Activated CD4-positive, alpha-beta T cell treated with anti-CD3 and anti-CD28 coated beads, Interleukin-2, amount 10 ng/mL, durations not matched to agents 7 days and 5 days (primary cell): ENCODE results near the gene F8. TPM values are rescaled to one million over a fixed set of nuclear protein-coding genes. Genes with fewer than 3 reads are reported as not detected.
"Not testable (repeated sequence)": the region's sequence is repeated elsewhere in the genome, so short reads cannot be mapped to it uniquely, and the experiment has no call there.

Experiments used
- CTCF ChIA-PET: fragments of 350-600 bp; sonication (Branson Sonifier 250); formaldehyde crosslinking; loops from one replicate; lab custom pipeline; 2021; ENCODE audit warnings: antibody characterized with exemption; lab: Charles Lee
- POLR2A ChIA-PET: fragments of 350-600 bp; sonication (Branson Sonifier 250); formaldehyde crosslinking; loops from one replicate; lab custom pipeline; 2021; ENCODE audit warnings: antibody characterized with exemption; lab: Charles Lee
- DNase-seq: peaks from one replicate; pipeline ENCODE4 v3.0.0-alpha.2; 2020
- H3K27ac Mint-ChIP-seq: one replicate; pipeline ENCODE4 v1.8.0; 2021; ENCODE audit warnings: mild to moderate bottlenecking, moderate library complexity, mixed read lengths
- H3K27me3 Mint-ChIP-seq: one replicate; pipeline ENCODE4 v1.8.0; 2021; ENCODE audit warnings: mixed read lengths
- H3K36me3 Mint-ChIP-seq: one replicate; pipeline ENCODE4 v1.8.0; 2021; ENCODE audit warnings: low read depth, mixed read lengths
- H3K4me1 Mint-ChIP-seq: one replicate; pipeline ENCODE4 v1.8.0; 2021; ENCODE audit warnings: mixed read lengths
- H3K4me3 Mint-ChIP-seq: one replicate; pipeline ENCODE4 v1.8.0; 2021; ENCODE audit warnings: mild to moderate bottlenecking, moderate library complexity, mixed read lengths
- H3K9me3 Mint-ChIP-seq: one replicate; pipeline ENCODE4 v1.8.0; 2021; ENCODE audit warnings: mixed read lengths
- total RNA-seq, 2 experiments: library from RNA; stranded (reverse); gene quantifications; one replicate each; pipeline ENCODE4 v1.2.3, GENCODE V29; 2021

F8 gene
- total RNA-seq, 2 experiments from 2014 or later, result 3.9 to 4.6 TPM

GRCh38 chrX:154885549-154885948 is 137.0 kb downstream of the F8 start:
- H3K27ac Mint-ChIP-seq, CTCF ChIA-PET, H3K9me3 Mint-ChIP-seq, H3K4me3 Mint-ChIP-seq, DNase-seq, H3K27me3 Mint-ChIP-seq, POLR2A ChIA-PET, H3K36me3 Mint-ChIP-seq, H3K4me1 Mint-ChIP-seq: not testable (repeated sequence)

- H3K36me3 Mint-ChIP-seq, DNase-seq, CTCF ChIA-PET, H3K9me3 Mint-ChIP-seq, H3K27ac Mint-ChIP-seq, H3K4me3 Mint-ChIP-seq, POLR2A ChIA-PET, H3K4me1 Mint-ChIP-seq, H3K27me3 Mint-ChIP-seq: not testable (repeated sequence)
Measured at GRCh38 chrX:154885057-154885456, 137.5 kb downstream of the F8 start.

GRCh38 chrX:154884069-154884468 is 138.5 kb downstream of the F8 start:
- CTCF ChIA-PET, POLR2A ChIA-PET, H3K36me3 Mint-ChIP-seq, DNase-seq, H3K4me1 Mint-ChIP-seq, H3K4me3 Mint-ChIP-seq, H3K27me3 Mint-ChIP-seq, H3K27ac Mint-ChIP-seq, H3K9me3 Mint-ChIP-seq: not testable (repeated sequence)

- ChIA-PET CTCF (no interaction called here), POLR2A (no interaction called here)
- no peak for DNase-seq
- Mint-ChIP-seq H3K4me1 (no peaks in the 10 kb centered on the region), H3K36me3 (peaks cover 4% of the 10 kb centered on the region), H3K9me3 (peaks cover 9% of the 10 kb centered on the region), H3K27me3 (peaks cover 2% of the 10 kb centered on the region), H3K27ac (no peak overlapping the region), H3K4me3 (no peak overlapping the region)
Measured at GRCh38 chrX:154873329-154873728, 149.2 kb downstream of the F8 start.

DNA sequence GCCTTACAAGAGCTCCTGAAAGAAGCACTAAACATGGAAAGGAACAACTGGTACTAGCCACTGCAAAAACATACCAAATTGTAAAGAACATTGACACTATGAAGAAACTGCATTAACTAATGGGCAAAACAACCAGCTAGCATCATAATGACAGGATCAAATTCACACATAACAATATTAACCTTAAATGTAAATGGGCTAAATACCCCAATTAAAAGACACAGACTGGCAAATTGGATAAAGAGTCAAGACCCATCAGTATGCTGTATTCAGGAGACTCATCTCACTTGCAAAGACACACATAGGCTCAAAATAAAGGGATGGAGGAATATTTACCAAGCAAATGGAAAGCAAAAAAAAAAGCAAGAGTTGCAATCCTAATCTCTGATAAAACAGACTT is 154.0 kb downstream of the F8 start:
- DNase-seq, CTCF ChIA-PET, H3K27ac Mint-ChIP-seq, H3K27me3 Mint-ChIP-seq, POLR2A ChIA-PET, H3K36me3 Mint-ChIP-seq, H3K4me3 Mint-ChIP-seq, H3K4me1 Mint-ChIP-seq: not testable (repeated sequence)
- H3K9me3 Mint-ChIP-seq, result peaks cover 14% of the 10 kb centered on the region

- Mint-ChIP-seq H3K9me3 (no peaks in the 10 kb centered on the region), H3K36me3 (no peaks in the 10 kb centered on the region), H3K27ac (no peak overlapping the region), H3K27me3 (no peaks in the 10 kb centered on the region), H3K4me3 (no peak overlapping the region), H3K4me1 (no peaks in the 10 kb centered on the region)
- DNase-seq, result no peak
- CTCF ChIA-PET, result no interaction called here
- POLR2A ChIA-PET, result no interaction called here
Measured at GRCh38 chrX:154855256-154855655, 167.3 kb downstream of the F8 start.

GRCh38 chrX:154850957-154851611 is 171.4 kb downstream of the F8 start:
- no peak overlapping the region for H3K27ac Mint-ChIP-seq
- H3K27me3 Mint-ChIP-seq, result no peaks in the 10 kb centered on the region
- ChIA-PET CTCF (no interaction called here), POLR2A (no interaction called here)
- no peak overlapping the region for H3K4me3 Mint-ChIP-seq
- no peaks in the 10 kb centered on the region for H3K4me1 Mint-ChIP-seq
- H3K36me3 Mint-ChIP-seq, result no peaks in the 10 kb centered on the region
- peaks cover 2% of the 10 kb centered on the region for H3K9me3 Mint-ChIP-seq
- no peak for DNase-seq

- Mint-ChIP-seq H3K27me3 (peaks cover 2% of the 10 kb centered on the region), H3K36me3 (no peaks in the 10 kb centered on the region), H3K4me1 (peaks cover 7% of the 10 kb centered on the region), H3K27ac (no peak overlapping the region), H3K4me3 (no peak overlapping the region), H3K9me3 (no peaks in the 10 kb centered on the region)
- CTCF ChIA-PET, result interaction anchor here (0.9 to 1.1 kb wide), 2 partner anchors 12 to 42 kb away, joined by 3 read pairs; no protein-coding TSS in a partner anchor
- DNase-seq, result peak; percentile 21
- POLR2A ChIA-PET, result no interaction called here
Measured at GRCh38 chrX:154840856-154841255, 181.7 kb downstream of the F8 start.

GRCh38 chrX:154836163-154836562 is 186.4 kb downstream of the F8 start:
- ChIA-PET POLR2A (no interaction called here), CTCF (no interaction called here)
- Mint-ChIP-seq H3K4me3 (no peak overlapping the region), H3K4me1 (peaks cover 11% of the 10 kb centered on the region), H3K36me3 (no peaks in the 10 kb centered on the region), H3K27ac (no peak overlapping the region), H3K27me3 (no peaks in the 10 kb centered on the region), H3K9me3 (no peaks in the 10 kb centered on the region)
- no peak for DNase-seq

GRCh38 chrX:154834562-154834961 is 188.0 kb downstream of the F8 start, which contains the start of gene SMIM9:
Gene SMIM9 (minus strand): TSS chrX:154834662. CDS start chrX:154830856, 3,806 bp downstream.
- no peak for DNase-seq
- Mint-ChIP-seq H3K36me3 (no peaks in the 10 kb centered on the region), H3K9me3 (no peaks in the 10 kb centered on the region), H3K4me3 (no peak within 1 kb of the TSS), H3K4me1 (peaks cover 18% of the 10 kb centered on the region), H3K27me3 (no peaks in the 10 kb centered on the region), H3K27ac (no peak within 1 kb of the TSS)
- ChIA-PET CTCF (interaction anchor here (0.6 to 1.0 kb wide), 2 partner anchors 22 to 99 kb away, joined by 3 read pairs; no protein-coding TSS in a partner anchor), POLR2A (no interaction called here)

- Mint-ChIP-seq H3K36me3 (no peaks in the 10 kb centered on the region), H3K9me3 (no peaks in the 10 kb centered on the region), H3K4me3 (no peak overlapping the region), H3K27me3 (no peaks in the 10 kb centered on the region), H3K27ac (no peak overlapping the region), H3K4me1 (peaks cover 24% of the 10 kb centered on the region)
- DNase-seq, result no peak
- ChIA-PET CTCF (interaction anchor here (0.6 to 1.5 kb wide), 4 partner anchors 11 to 98 kb away, joined by 3 to 4 read pairs (median 3); partner anchors contain the start of gene DKC1), POLR2A (no interaction called here)
Measured at GRCh38 chrX:154833746-154834274, 188.7 kb downstream of the F8 start.

GRCh38 chrX:154829926-154830442 is 192.5 kb downstream of the F8 start:
- no peak for DNase-seq
- CTCF ChIA-PET, result interaction anchor here (0.6 to 1.3 kb wide), 2 partner anchors 18 to 24 kb away, joined by 4 read pairs; partner anchors contain the start of gene MPP1
- Mint-ChIP-seq H3K9me3 (no peaks in the 10 kb centered on the region), H3K27ac (no peak overlapping the region), H3K4me1 (peaks cover 27% of the 10 kb centered on the region), H3K36me3 (no peaks in the 10 kb centered on the region), H3K4me3 (no peak overlapping the region), H3K27me3 (no peaks in the 10 kb centered on the region)
- POLR2A ChIA-PET, result no interaction called here

DNA sequence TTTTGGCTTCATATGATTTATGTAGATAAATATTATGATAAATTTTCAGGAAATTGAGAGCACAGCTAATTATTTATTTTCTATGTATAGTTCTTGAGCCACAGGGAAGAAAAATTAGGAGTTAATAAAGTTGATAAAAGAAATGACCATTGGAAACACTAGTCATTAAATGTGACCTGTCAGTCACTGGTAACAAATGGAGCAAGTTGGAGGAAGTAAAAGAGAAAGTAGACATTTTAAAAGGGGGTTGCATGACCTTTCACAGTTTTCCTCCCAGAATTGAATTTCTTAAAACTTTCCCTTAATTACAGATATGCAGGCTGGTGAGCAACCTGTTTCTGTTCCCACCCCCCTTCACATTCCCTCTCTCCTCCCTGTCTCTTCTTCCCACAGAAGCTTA is 193.4 kb downstream of the F8 start:
- ChIA-PET POLR2A (no interaction called here), CTCF (interaction anchor here (0.7 to 1.1 kb wide), 2 partner anchors 11 to 24 kb away, joined by 3 read pairs; partner anchors contain the start of gene MPP1)
- DNase-seq, result no peak
- Mint-ChIP-seq H3K9me3 (no peaks in the 10 kb centered on the region), H3K36me3 (no peaks in the 10 kb centered on the region), H3K4me3 (no peak overlapping the region), H3K27ac (no peak overlapping the region), H3K27me3 (no peaks in the 10 kb centered on the region), H3K4me1 (peaks cover 27% of the 10 kb centered on the region)
